OCI-LY1 (cell line): ENCODE results near the gene ZNF148.

Experiments used
- H2AFZ ChIP-seq: fragments of 200-600 bp; sonication (generic), shearing (Covaris generic); 2 replicates; pipeline ENCODE4 v1.6.0; 2014; ENCODE audit warnings: antibody characterized with exemption, mild to moderate bottlenecking, low read length
- H3F3A ChIP-seq: fragments of 200-600 bp; sonication (generic), shearing (Covaris generic); 2 replicates; pipeline ENCODE4 v1.6.0; 2014; ENCODE audit warnings: mild to moderate bottlenecking, antibody characterized with exemption, low read length, moderate library complexity; ENCODE audit not compliant: insufficient read depth
- H3K27ac ChIP-seq: fragments of 200-600 bp; sonication (generic); 2 replicates; pipeline ENCODE4 v1.5.1; 2014; ENCODE audit warnings: low read length, mixed run types, mild to moderate bottlenecking, low read depth; ENCODE audit not compliant: poor library complexity, severe bottlenecking
- H3K27me3 ChIP-seq: fragments of 200-600 bp; sonication (generic); 2 replicates; pipeline ENCODE4 v1.6.0; 2014; ENCODE audit warnings: antibody characterized with exemption, mild to moderate bottlenecking, low read length, moderate library complexity; ENCODE audit not compliant: insufficient read depth
- H3K36me3 ChIP-seq: fragments of 200-600 bp; sonication (generic); 2 replicates; pipeline ENCODE4 v1.6.1; 2014; ENCODE audit warnings: mild to moderate bottlenecking, antibody characterized with exemption, low read length, moderate library complexity, mixed read lengths; ENCODE audit not compliant: insufficient read depth
- H3K4me1 ChIP-seq: fragments of 200-600 bp; sonication (generic); 2 replicates; pipeline ENCODE4 v1.5.1; 2014; ENCODE audit warnings: mild to moderate bottlenecking, low read length, moderate library complexity; ENCODE audit not compliant: insufficient read depth, severe bottlenecking
- H3K4me2 ChIP-seq: fragments of 200-600 bp; sonication (generic), shearing (Covaris generic); 2 replicates; pipeline ENCODE4 v1.6.1; 2014; ENCODE audit warnings: low read length
- H3K4me3 ChIP-seq: fragments of 200-600 bp; sonication (generic); 2 replicates; pipeline ENCODE4 v1.5.1; 2014; ENCODE audit warnings: low read length, low read depth, mild to moderate bottlenecking, mixed read lengths; ENCODE audit not compliant: poor library complexity, severe bottlenecking
- H3K79me2 ChIP-seq: fragments of 200-600 bp; shearing (Covaris generic); 2 replicates; pipeline ENCODE4 v1.6.1; 2016; ENCODE audit warnings: mixed run types, low read length, mixed read lengths; ENCODE audit not compliant: insufficient read depth
- H3K9ac ChIP-seq: fragments of 200-600 bp; sonication (generic), shearing (Covaris generic); 2 replicates; pipeline ENCODE4 v1.6.1; 2014; ENCODE audit warnings: mild to moderate bottlenecking, low read length, mixed read lengths
- H3K9me2 ChIP-seq: fragments of 200-600 bp; sonication (generic), shearing (Covaris generic); 2 replicates; pipeline ENCODE4 v1.6.1; 2014; ENCODE audit warnings: low read depth, mild to moderate bottlenecking, low read length, mixed read lengths
- H3K9me3 ChIP-seq: fragments of 200-600 bp; shearing (Covaris generic); 2 replicates; pipeline ENCODE4 v1.6.1; 2014; ENCODE audit warnings: low read length, mixed read lengths
- H4K20me1 ChIP-seq: fragments of 200-600 bp; sonication (generic), shearing (Covaris generic); 2 replicates; pipeline ENCODE4 v1.6.0; 2016; ENCODE audit warnings: mild to moderate bottlenecking, low read length; ENCODE audit not compliant: insufficient read depth
- EZH2 ChIP-seq: fragments of 200-600 bp; sonication (generic), shearing (Covaris generic); IDR thresholded peaks from 2 replicates; pipeline ENCODE4 v1.8.0; 2017; ENCODE audit warnings: borderline replicate concordance, mixed run types, mild to moderate bottlenecking, antibody characterized with exemption, low read length, moderate library complexity, mixed read lengths
- TF ChIP-seq, protein P1 (sequence below): fragments of 200-600 bp; sonication (generic), shearing (Covaris generic); IDR thresholded peaks from 2 replicates; pipeline ENCODE4 v1.5.1; 2017; ENCODE audit warnings: mild to moderate bottlenecking, antibody characterized with exemption, low read length, moderate library complexity, mixed read lengths

ZNF148 gene

DNA sequence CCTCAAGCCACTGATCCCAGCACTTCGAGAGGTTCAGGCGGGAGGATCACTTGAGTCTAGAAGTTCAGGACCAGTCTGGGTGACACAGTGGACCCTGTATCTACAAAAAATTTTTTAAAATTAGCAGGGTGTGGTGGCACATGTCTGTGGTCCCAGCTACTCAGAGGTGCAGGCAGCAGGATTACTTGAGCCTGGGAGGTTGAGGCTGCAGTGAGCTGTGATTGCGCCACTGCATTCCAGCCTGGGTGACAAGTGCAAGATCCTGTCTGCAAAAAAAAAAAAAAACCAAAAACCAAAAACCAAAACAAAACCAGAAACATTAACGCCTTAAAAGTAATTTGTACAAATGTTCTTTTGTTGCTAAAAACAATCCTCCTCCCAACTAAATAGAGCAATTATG, 134.6 kb downstream of the ZNF148 start:
- TF ChIP-seq EZH2, result no peak
- TF ChIP-seq, protein P1, sequence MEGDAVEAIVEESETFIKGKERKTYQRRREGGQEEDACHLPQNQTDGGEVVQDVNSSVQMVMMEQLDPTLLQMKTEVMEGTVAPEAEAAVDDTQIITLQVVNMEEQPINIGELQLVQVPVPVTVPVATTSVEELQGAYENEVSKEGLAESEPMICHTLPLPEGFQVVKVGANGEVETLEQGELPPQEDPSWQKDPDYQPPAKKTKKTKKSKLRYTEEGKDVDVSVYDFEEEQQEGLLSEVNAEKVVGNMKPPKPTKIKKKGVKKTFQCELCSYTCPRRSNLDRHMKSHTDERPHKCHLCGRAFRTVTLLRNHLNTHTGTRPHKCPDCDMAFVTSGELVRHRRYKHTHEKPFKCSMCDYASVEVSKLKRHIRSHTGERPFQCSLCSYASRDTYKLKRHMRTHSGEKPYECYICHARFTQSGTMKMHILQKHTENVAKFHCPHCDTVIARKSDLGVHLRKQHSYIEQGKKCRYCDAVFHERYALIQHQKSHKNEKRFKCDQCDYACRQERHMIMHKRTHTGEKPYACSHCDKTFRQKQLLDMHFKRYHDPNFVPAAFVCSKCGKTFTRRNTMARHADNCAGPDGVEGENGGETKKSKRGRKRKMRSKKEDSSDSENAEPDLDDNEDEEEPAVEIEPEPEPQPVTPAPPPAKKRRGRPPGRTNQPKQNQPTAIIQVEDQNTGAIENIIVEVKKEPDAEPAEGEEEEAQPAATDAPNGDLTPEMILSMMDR, result no peak
- Histone ChIP-seq H3K4me1 (no peaks in the 10 kb centered on the region), H3K9ac (no peak overlapping the region), H2AFZ (no peak overlapping the region), H3K9me2 (no peaks in the 10 kb centered on the region), H4K20me1 (no peaks in the 10 kb centered on the region), H3K9me3 (no peaks in the 10 kb centered on the region), H3F3A (no peaks in the 10 kb centered on the region), H3K36me3 (no peaks in the 10 kb centered on the region; the same call in 1 of the 2 replicates), H3K4me3 (no peak overlapping the region), H3K4me2 (no peak overlapping the region), H3K79me2 (no peaks in the 10 kb centered on the region), H3K27ac (no peak overlapping the region), H3K27me3 (no peaks in the 10 kb centered on the region)

DNA sequence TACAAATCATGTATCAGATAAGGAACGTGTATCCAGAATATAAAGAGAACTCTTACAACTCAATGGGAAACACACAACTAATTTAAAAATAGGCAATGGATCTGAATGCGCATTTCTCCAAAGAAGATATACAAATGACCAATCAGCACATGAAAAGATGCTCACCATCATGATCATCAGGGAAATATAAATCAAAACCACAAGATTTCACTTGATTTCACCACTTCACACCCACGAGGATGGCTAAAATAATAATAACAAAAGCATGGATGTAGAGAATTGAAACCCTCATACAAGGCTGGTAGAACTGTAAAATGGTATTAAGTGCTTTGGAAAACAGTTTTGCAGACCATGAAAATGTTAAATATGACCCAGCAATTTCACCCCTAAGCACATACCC, 135.9 kb downstream of the ZNF148 start:
- H4K20me1 ChIP-seq, result no peaks in the 10 kb centered on the region
- TF ChIP-seq, protein P1, result no peak
- TF ChIP-seq EZH2, result no peak

DNA sequence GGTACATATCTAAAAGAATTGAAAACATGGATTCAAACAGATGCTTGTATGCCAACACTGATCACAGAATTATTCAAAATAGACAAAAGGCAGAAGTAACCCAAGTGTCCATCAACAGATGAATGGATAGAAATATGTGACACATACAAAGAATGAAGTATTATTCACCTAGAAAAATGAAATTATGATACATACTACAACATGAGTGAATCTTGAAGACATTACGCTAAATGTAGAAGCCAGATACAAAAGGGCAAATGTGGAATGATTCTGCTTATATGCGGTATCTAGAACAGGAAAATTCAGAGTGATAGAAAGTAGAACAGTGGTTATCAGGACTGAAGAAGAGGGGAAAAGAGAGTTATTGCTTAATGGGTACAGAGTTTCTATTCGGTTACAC, 136.4 kb downstream of the ZNF148 start:
- TF ChIP-seq, protein P1, result no peak
- no peak for TF ChIP-seq EZH2
- Histone ChIP-seq H3F3A (no peaks in the 10 kb centered on the region), H3K4me2 (no peak overlapping the region), H3K36me3 (peaks cover 7% of the 10 kb centered on the region; the same call in 1 of the 2 replicates), H3K9me3 (no peaks in the 10 kb centered on the region), H3K4me1 (no peaks in the 10 kb centered on the region), H3K9me2 (no peaks in the 10 kb centered on the region), H3K27ac (no peak overlapping the region), H2AFZ (no peak overlapping the region), H3K27me3 (no peaks in the 10 kb centered on the region), H3K4me3 (no peak overlapping the region), H3K9ac (no peak overlapping the region), H4K20me1 (no peaks in the 10 kb centered on the region), H3K79me2 (no peaks in the 10 kb centered on the region)

More for the DNA sequence above, 135.9 kb downstream of the ZNF148 start:
- Histone ChIP-seq H3K4me3 (no peak overlapping the region), H3K9me3 (no peaks in the 10 kb centered on the region), H2AFZ (no peak overlapping the region), H3K9me2 (no peaks in the 10 kb centered on the region), H3K4me1 (no peaks in the 10 kb centered on the region), H3K4me2 (no peak overlapping the region), H3K9ac (no peak overlapping the region), H3K36me3 (peaks cover 6% of the 10 kb centered on the region; the same call in 1 of the 2 replicates), H3K79me2 (no peaks in the 10 kb centered on the region), H3F3A (no peaks in the 10 kb centered on the region), H3K27me3 (no peaks in the 10 kb centered on the region), H3K27ac (no peak overlapping the region)
